ENCODE results near the gene MRPL34.

- no peak for TF ChIP-seq CTCF (conservative IDR thresholded peaks at IDR 0.05 in 1 of 2, IDR thresholded peaks at IDR 0.05 in 1 of 2; ENCODE audit: low read depth in 1 of 2, low read length in 2 of 2)
- no peak for TF ChIP-seq EZH2 (IDR thresholded peaks at IDR 0.05; ENCODE audit: low read length, missing control alignments)
Observed at GRCh38 chr19:17347877-17348276, 42.2 kb downstream of the MRPL34 start.
